HepG2 (cell line): Measurements from ENCODE around the gene TRAF4. TPM values are rescaled to one million over a fixed set of nuclear protein-coding genes. Genes with fewer than 3 reads are reported as not detected.

ENCODE experiments used
- CCAR2 ChIP-seq: fragments of 200-400 bp; formaldehyde crosslinking; optimal IDR thresholded peaks from 2 replicates; pipeline ENCODE3; 2018; ENCODE audit warnings: low read depth, mild to moderate bottlenecking, low read length, moderate library complexity
- GTF2F1 ChIP-seq: fragments of 150-350 bp; IDR thresholded peaks from 2 replicates; pipeline ENCODE4 v1.6.1; 2014; ENCODE audit warnings: low read length
- HCFC1 ChIP-seq: fragments of 150-350 bp; IDR thresholded peaks from 2 replicates; pipeline ENCODE4 v1.6.1; 2014; ENCODE audit warnings: low read depth, low read length
- HOXA9 ChIP-seq: sonication (generic); formaldehyde crosslinking; IDR thresholded peaks from 2 replicates; pipeline ENCODE4 v1.8.1; 2022; ENCODE audit warnings: missing genetic modification reagents, mild to moderate bottlenecking, moderate library complexity, borderline replicate concordance
- JUND ChIP-seq: sonication (generic); formaldehyde crosslinking; IDR thresholded peaks from 2 replicates; pipeline ENCODE4 v1.8.0; 2022; ENCODE audit warnings: mild to moderate bottlenecking, missing genetic modification reagents
- KMT2A ChIP-seq: sonication (generic); formaldehyde crosslinking; IDR thresholded peaks from 2 replicates; pipeline ENCODE4 v1.4.0; 2020; ENCODE audit warnings: missing genetic modification reagents
- MYNN ChIP-seq: sonication (generic); formaldehyde crosslinking; IDR thresholded peaks from 2 replicates; pipeline ENCODE4 v1.4.0; 2020; ENCODE audit warnings: mild to moderate bottlenecking, low read depth, missing genetic modification reagents
- NR1H2 ChIP-seq: sonication (generic); formaldehyde crosslinking; IDR thresholded peaks from 2 replicates; pipeline ENCODE4 v1.8.1; 2022; ENCODE audit warnings: low read depth, missing genetic modification reagents, borderline replicate concordance
- POLR2AphosphoS2 ChIP-seq: IDR thresholded peaks from 2 replicates; pipeline ENCODE4 v1.6.1; 2011; ENCODE audit warnings: low read depth, low read length, improper control_type of control experiment
- POLR2AphosphoS5 ChIP-seq: IDR thresholded peaks from 2 replicates; pipeline ENCODE4 v1.6.1; 2012; ENCODE audit warnings: low read depth, low read length
- RBM22 ChIP-seq: fragments of 200-400 bp; formaldehyde crosslinking; optimal IDR thresholded peaks from 2 replicates; pipeline ENCODE3; 2017; ENCODE audit warnings: mild to moderate bottlenecking, low read length, moderate library complexity
- SIN3A ChIP-seq: IDR thresholded peaks from 2 replicates; pipeline ENCODE4 v1.6.1; 2011; ENCODE audit warnings: low read depth, mild to moderate bottlenecking, control low read depth, low read length, borderline replicate concordance
- TGIF2 ChIP-seq: IDR thresholded peaks from 2 replicates; pipeline ENCODE4 v1.6.1; 2016; ENCODE audit warnings: control low read depth, missing compliant biosample characterization
- ZFAT ChIP-seq: sonication (generic); formaldehyde crosslinking; conservative IDR thresholded peaks from 2 replicates; pipeline ENCODE4 v1.8.1; 2023; ENCODE audit warnings: missing genetic modification reagents, inconsistent platforms
- ZFP1 ChIP-seq: IDR thresholded peaks from 2 replicates; pipeline ENCODE4 v1.6.1; 2016
- ZFP62 ChIP-seq: sonication (generic); formaldehyde crosslinking; IDR thresholded peaks from 2 replicates; pipeline ENCODE4 v1.4.0; 2020; ENCODE audit warnings: missing genetic modification reagents
- ZNF121 ChIP-seq: sonication (generic); formaldehyde crosslinking; IDR thresholded peaks from 2 replicates; pipeline ENCODE4 v1.5.0; 2020; ENCODE audit warnings: mild to moderate bottlenecking, missing genetic modification reagents
- ZNF30 ChIP-seq: sonication (generic); formaldehyde crosslinking; IDR thresholded peaks from 2 replicates; pipeline ENCODE4 v1.5.0; 2020; ENCODE audit warnings: mild to moderate bottlenecking, missing genetic modification reagents
- ZNF484 ChIP-seq: sonication (generic); formaldehyde crosslinking; IDR thresholded peaks from 2 replicates; pipeline ENCODE4 v1.5.1; 2020; ENCODE audit warnings: mild to moderate bottlenecking, low read depth, missing genetic modification reagents, borderline replicate concordance
- ZNF615 ChIP-seq: sonication (generic); formaldehyde crosslinking; IDR thresholded peaks from 2 replicates; pipeline ENCODE4 v1.5.0; 2020; ENCODE audit warnings: mild to moderate bottlenecking, missing genetic modification reagents, borderline replicate concordance
- ZNF747 ChIP-seq: sonication (generic); formaldehyde crosslinking; IDR thresholded peaks from 2 replicates; pipeline ENCODE4 v1.8.1; 2023; ENCODE audit warnings: missing genetic modification reagents, mild to moderate bottlenecking, borderline replicate concordance
- ZNF891 ChIP-seq: sonication (generic); formaldehyde crosslinking; IDR thresholded peaks from 2 replicates; pipeline ENCODE4 v1.5.0; 2020; ENCODE audit warnings: mild to moderate bottlenecking, missing genetic modification reagents
- ZSCAN9 ChIP-seq: IDR thresholded peaks from 2 replicates; pipeline ENCODE4 v1.6.1; 2016; ENCODE audit warnings: borderline replicate concordance
- polyA plus RNA-seq, 8 experiments: library from polyadenylated mRNA; depleted of rRNA in 3 of 8; stranded (reverse) in 7 of 8; unstranded in 1 of 8; fragments of >200 nt; fragmentation: Illumina TruSeq in 4 of 8; extraction: Trizol in 4 of 8; gene quantifications; 2 replicates each; pipeline versions ENCODE4 v1.2.1 to v1.2.3, GENCODE V29; 2011 to 2016; ENCODE audit warnings: low read depth in 4 of 8, missing spikeins in 1 of 8, mixed read lengths in 1 of 8; ENCODE audit not compliant: insufficient read depth in 1 of 8
- total RNA-seq, 5 experiments: library from RNA; depleted of rRNA; stranded (reverse); fragments of >200 nt; fragmentation: Illumina TruSeq; extraction: Trizol; gene quantifications; 2 replicates each; pipeline ENCODE4 v1.2.3, GENCODE V29; 2016; ENCODE audit warnings: low read depth in 1 of 5
- TF ChIP-seq, protein P1 (sequence below): sonication (generic); formaldehyde crosslinking; IDR thresholded peaks from 2 replicates; pipeline ENCODE4 v1.9.0; 2021; ENCODE audit warnings: missing genetic modification reagents, borderline replicate concordance
- TF ChIP-seq, protein P2 (sequence below): sonication (generic); formaldehyde crosslinking; IDR thresholded peaks from 2 replicates; pipeline ENCODE4 v1.4.0; 2020; ENCODE audit warnings: missing genetic modification reagents
- TF ChIP-seq, protein P3 (sequence below): conservative IDR thresholded peaks from 2 replicates; pipeline ENCODE4 v1.6.1; 2018; ENCODE audit warnings: missing genetic modification reagents

TRAF4 gene
- total and polyA plus RNA-seq, 2 of the 13 experiments (the other 11 are each of a cell fraction or from before 2014, with no cell fraction given), result 86.0 to 89.9 TPM

DNA sequence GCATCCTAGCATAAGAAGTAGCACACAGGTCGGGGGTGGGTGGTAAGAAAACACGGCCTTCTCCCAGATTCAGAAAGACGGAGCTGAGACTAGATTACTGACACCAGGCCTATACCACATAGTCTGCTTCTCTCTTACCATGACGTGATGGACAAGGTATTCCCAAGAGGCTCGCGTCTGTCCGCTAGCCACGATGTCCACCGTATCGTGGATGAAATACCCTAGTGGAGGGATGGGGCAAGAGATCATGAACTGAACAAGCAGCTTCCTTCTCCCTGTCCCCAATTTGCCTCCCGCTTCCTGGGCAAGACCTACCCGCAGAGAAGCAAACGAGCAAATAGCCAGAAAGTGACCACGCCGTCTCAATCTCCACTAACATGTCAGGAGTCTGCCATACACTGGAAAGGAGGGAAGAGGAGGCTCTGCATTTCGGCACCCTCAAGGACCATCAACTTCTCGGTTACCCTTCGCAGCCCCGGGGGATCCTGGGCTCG is 18.6 kb upstream of the TRAF4 start (continued):
- 0 out of 2 replicates have a peak, but pooled peaks have one; percentile 1 for TF ChIP-seq ZNF30 (CRISPR knock-in tag)
- no peak for TF ChIP-seq ZNF891 (CRISPR knock-in tag)
- TF ChIP-seq ZNF747 (CRISPR knock-in tag), result 0 out of 2 replicates have a peak, but pooled peaks have one; percentile 3
- TF ChIP-seq HCFC1, result no peak
- TF ChIP-seq, protein P1, sequence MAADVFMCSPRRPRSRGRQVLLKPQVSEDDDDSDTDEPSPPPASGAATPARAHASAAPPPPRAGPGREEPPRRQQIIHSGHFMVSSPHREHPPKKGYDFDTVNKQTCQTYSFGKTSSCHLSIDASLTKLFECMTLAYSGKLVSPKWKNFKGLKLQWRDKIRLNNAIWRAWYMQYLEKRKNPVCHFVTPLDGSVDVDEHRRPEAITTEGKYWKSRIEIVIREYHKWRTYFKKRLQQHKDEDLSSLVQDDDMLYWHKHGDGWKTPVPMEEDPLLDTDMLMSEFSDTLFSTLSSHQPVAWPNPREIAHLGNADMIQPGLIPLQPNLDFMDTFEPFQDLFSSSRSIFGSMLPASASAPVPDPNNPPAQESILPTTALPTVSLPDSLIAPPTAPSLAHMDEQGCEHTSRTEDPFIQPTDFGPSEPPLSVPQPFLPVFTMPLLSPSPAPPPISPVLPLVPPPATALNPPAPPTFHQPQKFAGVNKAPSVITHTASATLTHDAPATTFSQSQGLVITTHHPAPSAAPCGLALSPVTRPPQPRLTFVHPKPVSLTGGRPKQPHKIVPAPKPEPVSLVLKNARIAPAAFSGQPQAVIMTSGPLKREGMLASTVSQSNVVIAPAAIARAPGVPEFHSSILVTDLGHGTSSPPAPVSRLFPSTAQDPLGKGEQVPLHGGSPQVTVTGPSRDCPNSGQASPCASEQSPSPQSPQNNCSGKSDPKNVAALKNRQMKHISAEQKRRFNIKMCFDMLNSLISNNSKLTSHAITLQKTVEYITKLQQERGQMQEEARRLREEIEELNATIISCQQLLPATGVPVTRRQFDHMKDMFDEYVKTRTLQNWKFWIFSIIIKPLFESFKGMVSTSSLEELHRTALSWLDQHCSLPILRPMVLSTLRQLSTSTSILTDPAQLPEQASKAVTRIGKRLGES (CRISPR knock-in tag), result 0 out of 2 replicates have a peak, but pooled peaks have one; percentile 9
- peak; percentile 67 for TF ChIP-seq POLR2AphosphoS5
- no peak for TF ChIP-seq ZNF121 (CRISPR knock-in tag)
- TF ChIP-seq ZFP62, result no peak
- 0 out of 2 replicates have a peak, but pooled peaks have one; percentile 29 for TF ChIP-seq SIN3A
- TF ChIP-seq CCAR2, result peak; percentile 54
- TF ChIP-seq ZNF484 (CRISPR knock-in tag), result 0 out of 2 replicates have a peak, but pooled peaks have one; percentile 45
- 0 out of 2 replicates have a peak, but pooled peaks have one; percentile 29 for TF ChIP-seq HOXA9 (CRISPR knock-in tag)
- TF ChIP-seq ZNF615 (CRISPR knock-in tag), result 0 out of 2 replicates have a peak, but pooled peaks have one; percentile 4
- no peak for TF ChIP-seq NR1H2
- TF ChIP-seq KMT2A (CRISPR knock-in tag), result 0 out of 2 replicates have a peak, but pooled peaks have one; percentile 7
- 0 out of 2 replicates have a peak, but pooled peaks have one; percentile 22 for TF ChIP-seq MYNN (CRISPR knock-in tag)
- no peak for TF ChIP-seq GTF2F1
- 0 out of 2 replicates have a peak, but pooled peaks have one; percentile 38 for TF ChIP-seq TGIF2
- peak; percentile 39; the same call in 1 of the 2 replicates for TF ChIP-seq JUND
- TF ChIP-seq POLR2AphosphoS2, result peak; percentile 89
- peak; percentile 99 for TF ChIP-seq RBM22
- 0 out of 2 replicates have a peak, but pooled peaks have one; percentile 26 for TF ChIP-seq ZFP1
- peak; percentile 19; the same call in 1 of the 2 replicates for TF ChIP-seq ZSCAN9 (CRISPR knock-in tag)
- TF ChIP-seq, protein P2, sequence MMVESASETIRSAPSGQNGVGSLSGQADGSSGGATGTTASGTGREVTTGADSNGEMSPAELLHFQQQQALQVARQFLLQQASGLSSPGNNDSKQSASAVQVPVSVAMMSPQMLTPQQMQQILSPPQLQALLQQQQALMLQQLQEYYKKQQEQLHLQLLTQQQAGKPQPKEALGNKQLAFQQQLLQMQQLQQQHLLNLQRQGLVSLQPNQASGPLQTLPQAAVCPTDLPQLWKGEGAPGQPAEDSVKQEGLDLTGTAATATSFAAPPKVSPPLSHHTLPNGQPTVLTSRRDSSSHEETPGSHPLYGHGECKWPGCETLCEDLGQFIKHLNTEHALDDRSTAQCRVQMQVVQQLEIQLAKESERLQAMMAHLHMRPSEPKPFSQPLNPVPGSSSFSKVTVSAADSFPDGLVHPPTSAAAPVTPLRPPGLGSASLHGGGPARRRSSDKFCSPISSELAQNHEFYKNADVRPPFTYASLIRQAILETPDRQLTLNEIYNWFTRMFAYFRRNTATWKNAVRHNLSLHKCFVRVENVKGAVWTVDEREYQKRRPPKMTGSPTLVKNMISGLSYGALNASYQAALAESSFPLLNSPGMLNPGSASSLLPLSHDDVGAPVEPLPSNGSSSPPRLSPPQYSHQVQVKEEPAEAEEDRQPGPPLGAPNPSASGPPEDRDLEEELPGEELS (CRISPR knock-in tag), result peak; percentile 9; the same call in 1 of the 2 replicates
- TF ChIP-seq ZFAT (CRISPR knock-in tag), result no peak
- TF ChIP-seq, protein P3, sequence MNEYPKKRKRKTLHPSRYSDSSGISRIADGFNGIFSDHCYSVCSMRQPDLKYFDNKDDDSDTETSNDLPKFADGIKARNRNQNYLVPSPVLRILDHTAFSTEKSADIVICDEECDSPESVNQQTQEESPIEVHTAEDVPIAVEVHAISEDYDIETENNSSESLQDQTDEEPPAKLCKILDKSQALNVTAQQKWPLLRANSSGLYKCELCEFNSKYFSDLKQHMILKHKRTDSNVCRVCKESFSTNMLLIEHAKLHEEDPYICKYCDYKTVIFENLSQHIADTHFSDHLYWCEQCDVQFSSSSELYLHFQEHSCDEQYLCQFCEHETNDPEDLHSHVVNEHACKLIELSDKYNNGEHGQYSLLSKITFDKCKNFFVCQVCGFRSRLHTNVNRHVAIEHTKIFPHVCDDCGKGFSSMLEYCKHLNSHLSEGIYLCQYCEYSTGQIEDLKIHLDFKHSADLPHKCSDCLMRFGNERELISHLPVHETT (CRISPR knock-in tag), result peak; percentile 39; the same call in 1 of the 2 replicates
